GM20431 (cell line): Measurements from ENCODE around the gene ALCAM.
"Not testable (repeated sequence)": the region's sequence is repeated elsewhere in the genome, so short reads cannot be mapped to it uniquely, and the experiment has no call there.

Source experiments
- in situ Hi-C: fragments of 300-500 bp; cut with MseI, MboI; formaldehyde crosslinking; loops from one replicate; pipeline ENCODE4 v1.15.0; 2020; ENCODE audit warnings: low sequenced_read_pairs; ENCODE audit not compliant: unreplicated experiment

ALCAM gene

DNA sequence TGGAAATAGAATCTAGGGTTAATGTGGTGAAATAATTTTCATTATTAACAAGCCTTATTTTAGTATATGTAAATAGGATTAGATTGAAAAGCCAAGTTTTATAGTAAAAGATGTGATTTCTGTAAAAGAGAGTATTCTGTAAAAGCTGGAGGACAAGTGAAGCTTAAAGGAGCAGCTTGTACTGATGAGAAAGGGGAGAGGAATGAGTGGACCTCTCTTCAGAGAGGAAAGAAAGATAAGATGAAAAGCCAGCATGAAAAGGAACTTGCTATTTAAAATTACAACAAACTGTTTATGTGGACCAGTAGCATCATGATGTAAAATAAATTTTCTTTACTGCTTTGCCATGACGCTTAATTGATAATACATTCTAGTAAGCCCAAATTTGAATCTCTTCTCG is 18.5 kb downstream of the ALCAM start:
- in situ Hi-C loops, result no loop called here

DNA sequence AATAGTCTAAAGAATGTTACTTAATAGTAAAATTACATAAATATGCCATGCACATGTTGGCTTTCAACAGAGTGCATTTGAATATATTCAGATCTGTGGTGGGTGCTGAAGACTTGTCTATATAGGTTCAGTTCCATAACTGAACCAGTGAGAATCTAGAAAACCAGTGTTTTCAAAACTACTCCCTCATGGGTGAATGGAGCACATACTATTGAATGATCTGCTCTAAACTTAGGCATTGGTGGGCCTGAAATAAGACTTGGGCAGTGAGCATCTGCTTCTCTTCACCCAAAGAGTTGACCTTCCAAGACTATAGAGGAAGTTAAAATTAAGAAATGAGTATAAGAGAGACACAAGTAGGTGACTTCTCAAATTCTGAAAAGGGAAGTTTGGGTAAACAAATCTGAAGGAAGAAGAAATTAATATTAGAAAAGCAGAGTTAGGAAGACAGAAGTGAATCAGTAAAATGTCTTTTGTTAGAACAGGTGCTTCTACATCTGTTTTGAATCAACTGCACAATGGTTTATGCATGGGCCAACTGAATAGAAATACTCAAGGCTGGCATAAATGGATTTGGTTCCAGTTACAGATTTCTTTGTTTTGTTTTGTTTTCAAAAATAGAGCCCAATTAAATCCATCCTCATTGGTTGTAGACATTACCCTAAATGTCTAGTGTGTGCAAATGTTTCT is 19.3 kb downstream of the ALCAM start:
- in situ Hi-C loops, result no loop called here

DNA sequence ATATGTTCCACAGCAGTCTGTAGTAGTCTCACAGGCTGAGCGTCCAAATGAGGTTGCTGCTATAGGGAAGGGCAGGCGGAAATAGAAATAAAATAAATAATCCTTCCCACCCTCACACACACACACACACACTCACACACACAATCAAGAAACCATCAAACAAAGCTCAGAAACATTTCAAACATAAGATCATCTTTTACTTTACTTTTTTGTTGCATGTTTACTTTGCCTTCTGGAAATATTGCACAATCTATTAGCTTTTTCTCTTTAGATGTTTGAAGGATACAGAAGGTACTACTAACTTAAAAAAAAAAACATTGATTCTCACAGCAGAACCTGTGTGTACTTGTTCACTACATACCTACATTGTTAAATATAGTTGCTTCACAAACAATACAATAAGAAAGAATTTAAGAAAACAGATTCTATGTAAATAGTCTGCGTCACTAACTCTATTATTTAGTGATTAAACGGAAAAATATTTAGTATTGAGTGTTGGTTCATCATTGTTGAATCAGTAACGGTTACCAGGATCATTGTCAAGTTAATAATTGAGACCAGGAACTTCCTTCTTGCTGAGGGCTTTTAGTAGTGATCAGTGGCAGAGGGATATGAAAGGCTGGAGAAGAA is 20.5 kb downstream of the ALCAM start:
- in situ Hi-C loops, result no loop called here

DNA sequence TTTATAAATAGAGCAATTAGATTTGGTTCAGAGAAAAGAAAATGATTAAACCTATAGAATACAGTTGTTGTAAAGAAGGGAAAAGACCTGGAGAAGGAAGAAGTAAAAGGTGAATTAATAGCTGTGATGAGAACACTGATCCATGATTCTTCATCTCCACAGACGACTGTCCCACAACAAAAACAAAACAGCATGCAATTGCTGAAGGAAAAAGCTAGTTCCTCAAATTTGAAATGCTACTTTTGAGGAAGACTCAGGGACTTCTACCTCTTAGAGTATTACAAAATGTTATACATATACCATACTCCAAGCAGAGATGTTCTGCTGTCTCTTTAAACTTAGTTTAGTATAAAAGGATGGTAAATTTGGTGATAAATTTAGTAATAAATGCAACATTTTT is 21.5 kb downstream of the ALCAM start:
- in situ Hi-C loops, result no loop called here

DNA sequence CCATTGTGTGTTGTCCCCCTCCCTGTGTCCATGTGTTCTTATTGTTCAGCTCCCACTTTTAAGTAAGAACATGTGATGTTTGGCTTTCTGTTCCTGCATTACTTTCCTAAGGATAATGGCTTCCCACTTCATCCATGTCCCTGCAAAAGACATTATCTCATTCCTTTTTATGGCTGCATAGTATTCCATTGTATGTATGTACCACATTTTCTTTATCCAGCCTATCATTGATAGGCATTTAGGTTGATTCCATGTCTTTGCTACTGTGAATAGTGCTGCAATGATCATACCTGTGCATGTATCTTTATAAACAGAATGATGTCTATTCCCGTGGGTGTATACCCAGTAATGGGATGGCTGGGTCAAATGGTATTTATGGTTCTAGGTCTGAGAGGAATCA is 23.1 kb downstream of the ALCAM start:
- in situ Hi-C loops, result not testable (repeated sequence)

DNA sequence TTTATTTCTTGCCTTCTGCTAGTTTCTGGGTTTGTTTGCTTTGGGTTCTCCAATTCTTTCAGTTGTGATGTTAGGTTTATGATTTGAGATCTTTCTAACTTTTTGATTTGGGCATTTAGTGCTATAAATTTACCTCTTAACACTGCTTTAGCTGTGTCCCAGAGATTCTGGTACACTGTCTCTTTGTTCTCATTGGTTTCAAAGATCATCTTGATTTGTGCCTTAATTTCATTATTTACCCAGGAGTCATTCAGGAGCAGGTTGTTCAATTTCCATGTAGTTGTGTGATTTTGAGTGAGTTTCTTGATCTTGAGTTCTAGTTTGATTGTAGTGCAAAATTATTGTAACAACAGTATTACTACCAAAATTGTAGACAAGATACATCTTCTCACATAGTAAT is 25.9 kb downstream of the ALCAM start:
- in situ Hi-C loops, result not testable (repeated sequence)

DNA sequence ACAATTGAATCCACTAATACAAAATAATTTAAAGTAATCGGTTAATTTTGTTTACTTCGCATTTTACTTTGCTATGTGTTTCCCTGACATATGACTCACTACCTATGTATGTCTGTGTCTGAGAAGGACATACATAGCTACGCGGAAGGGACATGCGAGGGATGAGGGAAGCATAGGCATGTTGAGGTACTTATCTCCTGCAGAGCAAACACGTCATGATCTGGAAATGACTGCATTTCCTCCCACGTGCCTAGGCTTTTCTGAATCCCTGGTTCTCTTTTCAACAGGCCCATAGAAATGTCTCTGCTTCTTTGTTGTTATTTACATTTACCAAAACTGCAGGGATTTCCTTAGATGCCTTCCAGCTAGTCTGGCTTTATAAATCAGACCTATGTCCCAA is 27.5 kb downstream of the ALCAM start:
- in situ Hi-C loops, result no loop called here

DNA sequence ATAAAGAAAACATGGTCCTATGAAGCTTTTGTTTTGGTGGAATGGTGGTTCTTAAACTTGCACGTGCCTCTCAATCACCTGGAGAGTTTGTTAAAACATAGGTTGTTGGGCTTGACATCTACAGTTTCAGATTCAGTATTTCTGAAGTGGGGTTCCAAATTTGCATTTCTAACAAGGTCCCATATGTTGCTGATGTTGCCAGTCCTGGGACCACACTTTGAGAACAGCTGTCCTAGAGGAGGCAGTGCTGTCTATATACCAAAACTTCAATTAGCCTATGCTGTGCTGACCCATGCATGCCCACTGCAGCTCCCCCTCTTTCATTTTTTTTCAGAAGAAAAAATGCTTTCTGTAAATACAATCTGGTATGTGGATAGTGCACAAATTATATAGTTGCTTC is 31.3 kb downstream of the ALCAM start:
- in situ Hi-C loops, result no loop called here

DNA sequence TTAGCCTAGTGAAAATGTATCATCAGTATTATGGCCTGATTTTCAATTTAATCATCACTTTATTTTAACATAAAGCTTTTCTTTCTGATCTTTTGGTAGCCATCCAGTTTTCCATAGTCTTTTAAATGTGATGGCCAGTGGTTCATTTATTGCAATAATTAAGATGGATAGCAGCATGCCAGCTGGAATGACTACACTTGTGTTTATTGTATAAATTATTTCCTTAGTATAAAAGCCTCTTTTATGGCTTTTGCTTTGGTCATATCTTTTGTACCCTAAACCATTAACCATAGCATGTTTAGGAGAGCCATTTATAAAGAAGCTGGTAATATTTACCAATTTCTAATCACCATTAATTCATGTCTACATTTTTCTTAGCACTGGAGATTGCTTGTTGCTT is 31.7 kb downstream of the ALCAM start:
- in situ Hi-C loops, result no loop called here

DNA sequence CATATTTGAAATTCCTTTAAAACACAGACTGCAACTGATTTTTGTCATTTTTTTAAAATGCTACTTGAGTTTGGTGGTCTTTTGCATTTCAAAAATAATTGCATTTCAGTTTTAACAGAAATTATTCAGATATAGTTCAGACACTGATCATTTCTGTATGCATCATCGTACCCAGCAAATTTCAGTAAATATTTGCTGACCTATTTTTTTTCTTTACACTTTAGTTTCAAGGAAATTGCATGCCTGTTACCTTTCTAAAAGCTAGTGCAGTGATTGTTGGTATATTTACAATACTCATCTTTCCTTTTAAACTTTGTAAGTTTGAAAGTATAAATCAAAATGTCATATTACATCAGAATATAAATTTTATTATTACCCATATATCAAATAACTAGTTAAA is 32.4 kb downstream of the ALCAM start:
- in situ Hi-C loops, result no loop called here

DNA sequence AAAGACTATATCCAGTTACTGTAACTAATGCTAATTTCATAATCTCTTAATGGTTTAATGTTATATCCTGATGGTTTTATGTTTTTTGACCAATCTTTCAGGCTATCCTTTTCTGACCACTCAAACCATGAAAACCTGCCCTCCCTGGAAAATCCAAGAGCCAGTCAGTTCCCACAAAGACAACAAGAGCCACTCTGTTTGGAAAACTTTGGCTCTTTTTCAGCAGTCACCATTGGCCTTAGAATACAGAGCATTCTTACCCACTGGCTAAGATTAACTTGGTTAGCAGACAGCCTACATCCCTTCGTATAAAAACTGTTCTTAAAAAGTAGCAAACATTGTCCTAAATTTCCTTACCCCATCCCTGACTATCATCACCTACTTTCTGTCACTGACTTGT is 32.9 kb downstream of the ALCAM start:
- in situ Hi-C loops, result no loop called here

DNA sequence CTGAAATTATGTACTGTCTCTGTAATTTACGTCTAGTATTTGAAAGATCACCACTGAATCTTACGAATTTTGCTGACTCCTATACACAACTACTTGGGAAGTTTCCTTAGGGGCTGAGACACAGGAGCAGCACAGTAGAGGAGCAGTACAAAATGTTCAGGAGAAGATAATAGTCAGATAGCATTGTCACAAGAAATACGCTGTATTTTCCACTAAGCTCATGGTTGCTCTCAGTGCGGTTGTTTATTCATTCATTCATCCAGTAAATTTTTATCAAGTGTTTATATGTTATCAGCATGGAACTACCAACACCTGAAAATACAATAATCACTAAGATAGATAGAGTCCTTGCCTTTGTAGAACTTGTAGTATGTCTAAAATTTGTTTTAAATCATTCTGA is 34.5 kb downstream of the ALCAM start:
- in situ Hi-C loops, result no loop called here

DNA sequence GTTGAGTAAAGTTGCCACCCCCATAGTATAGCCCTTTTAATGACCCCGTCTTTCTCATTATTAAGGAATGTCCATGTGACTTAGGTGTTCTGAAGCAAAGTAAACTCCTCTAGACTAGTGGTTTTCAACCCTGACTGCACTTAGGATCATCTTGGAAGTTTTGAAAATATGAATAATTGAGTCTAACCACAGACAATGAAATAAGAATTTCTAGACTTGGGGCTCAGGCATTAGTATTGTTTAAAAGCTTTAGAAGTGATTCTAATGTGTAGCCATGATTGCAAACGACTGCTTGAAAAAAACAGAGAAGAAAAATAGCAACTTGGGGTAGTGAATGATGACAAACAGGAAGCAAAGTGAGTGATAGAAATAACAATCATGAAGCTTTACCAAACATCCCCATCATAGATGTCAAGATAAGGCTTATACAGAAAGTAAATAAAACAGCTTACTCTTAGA is 35.0 kb downstream of the ALCAM start:
- in situ Hi-C loops, result no loop called here

DNA sequence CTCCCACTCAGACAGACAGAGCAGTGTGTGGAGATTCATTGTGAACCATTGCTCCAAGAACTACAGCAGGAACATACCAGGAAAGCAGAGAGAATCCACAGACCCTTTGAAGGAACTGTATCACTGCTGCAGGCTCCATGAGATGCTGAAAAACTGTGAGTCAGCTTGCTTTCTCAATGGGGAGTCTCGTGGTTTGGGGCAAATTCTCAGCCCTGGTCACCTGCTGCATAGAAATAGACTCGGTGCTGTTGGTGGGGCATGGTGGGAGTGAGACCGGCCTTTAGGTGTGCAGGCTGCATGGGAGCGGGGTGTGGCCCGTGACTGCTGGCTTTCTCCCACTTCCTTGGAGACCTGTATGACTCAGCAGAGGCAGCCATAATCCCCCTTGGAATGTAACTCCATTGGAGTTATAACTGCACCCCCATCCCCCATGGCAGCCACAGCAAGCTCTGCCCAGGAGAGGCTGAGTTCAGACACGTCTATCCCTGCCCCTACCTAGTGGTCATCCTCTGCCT is 35.6 kb downstream of the ALCAM start:
- in situ Hi-C loops, result no loop called here

DNA sequence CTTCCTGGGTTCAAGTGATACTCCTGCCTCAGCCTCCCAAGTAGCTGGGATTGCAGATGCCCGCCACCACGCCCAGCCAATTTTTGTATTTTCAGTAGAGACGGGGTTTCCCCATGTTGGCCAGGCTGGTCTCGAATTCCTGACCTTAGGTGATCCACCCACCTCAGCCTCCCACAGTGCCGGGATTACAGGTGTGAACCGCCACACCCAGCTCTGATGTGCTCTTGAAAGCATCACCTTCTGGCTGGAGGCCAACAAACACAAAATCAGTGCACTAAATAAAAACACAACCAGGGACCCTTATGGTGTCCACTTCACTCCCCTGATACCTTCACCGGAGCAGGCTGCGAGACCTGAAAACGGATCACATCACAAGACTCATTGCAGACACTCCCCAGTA is 36.3 kb downstream of the ALCAM start:
- in situ Hi-C loops, result not testable (repeated sequence)

DNA sequence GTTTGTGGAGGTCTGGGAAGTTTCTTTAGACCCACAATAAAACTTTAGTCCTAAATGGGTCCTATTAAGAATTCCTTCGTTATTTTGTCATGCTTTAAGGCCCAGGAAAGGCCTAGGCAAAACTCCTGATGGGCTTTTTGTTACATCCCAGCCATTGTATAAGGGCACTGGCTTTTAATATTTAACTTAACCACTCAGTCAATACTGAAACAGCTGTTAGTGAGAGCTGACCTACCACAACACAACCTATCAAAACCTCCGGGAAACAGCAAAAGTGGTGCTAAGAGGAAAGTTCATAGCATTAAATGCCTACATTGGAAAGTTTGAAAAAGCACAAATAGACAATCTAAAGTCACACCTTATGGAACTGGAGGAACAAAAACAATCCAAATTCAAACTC is 39.6 kb downstream of the ALCAM start:
- in situ Hi-C loops, result no loop called here

DNA sequence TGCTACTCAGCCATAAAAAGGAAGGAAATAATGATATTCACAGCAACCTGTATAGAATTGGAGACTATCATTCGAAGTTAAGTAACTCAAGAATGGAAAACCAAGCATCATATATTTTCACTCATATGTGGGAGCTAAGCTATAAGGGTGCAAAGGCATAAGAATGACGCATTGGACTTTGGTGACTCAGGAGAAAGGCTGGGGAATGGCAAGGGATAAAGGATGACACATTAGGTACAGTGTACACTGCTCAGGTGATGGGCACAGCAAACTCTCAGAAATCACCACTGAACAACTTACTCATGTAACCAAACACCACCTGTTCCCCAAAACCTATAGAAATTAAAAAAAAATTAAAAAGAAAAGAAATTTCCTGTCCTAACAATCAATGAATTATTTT is 42.7 kb downstream of the ALCAM start:
- in situ Hi-C loops, result no loop called here

DNA sequence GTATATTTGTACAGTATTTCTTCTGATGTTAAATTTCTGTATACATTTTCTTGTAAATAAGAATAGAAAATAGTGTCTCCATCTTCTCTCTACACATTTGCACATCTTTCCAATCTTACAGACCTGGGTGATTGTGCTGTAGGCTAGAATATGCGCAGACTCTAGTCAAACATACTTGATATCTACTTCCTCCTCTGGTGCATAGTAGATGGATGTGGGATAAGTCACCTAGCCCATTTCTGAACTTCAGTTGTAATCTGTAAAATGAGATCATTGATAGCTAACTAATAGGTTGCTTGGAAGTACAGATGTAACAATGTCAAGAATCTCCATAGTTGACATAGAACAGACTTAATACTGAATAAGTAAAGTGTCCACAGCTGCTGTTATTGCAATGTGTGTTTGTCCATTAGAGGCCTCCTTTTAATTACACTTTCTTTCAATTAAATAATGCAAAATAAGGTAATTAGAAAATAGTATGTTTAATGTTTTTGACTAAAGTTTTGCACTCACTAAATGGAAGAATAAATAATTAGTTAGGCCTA is 46.7 kb downstream of the ALCAM start:
- in situ Hi-C loops, result no loop called here

DNA sequence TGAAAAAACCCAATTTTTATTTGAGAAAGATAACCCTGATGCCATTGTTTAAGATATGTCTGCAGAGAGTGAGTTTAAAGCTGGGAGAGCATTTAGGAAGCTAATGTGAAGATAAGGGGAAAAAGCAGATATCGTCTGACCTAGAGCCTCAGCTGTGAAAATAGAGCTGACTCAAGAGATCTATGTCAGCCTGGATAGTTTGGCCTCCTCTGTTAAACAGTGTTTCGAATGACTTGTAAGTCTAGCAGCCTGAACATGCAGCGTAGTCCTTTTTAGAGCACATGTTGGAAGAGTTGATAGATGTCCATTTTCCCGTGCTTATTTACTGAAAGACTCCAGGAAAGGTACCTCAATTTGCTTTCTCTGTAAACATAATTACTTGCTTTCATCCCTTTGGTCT is 48.1 kb downstream of the ALCAM start:
- in situ Hi-C loops, result no loop called here

DNA sequence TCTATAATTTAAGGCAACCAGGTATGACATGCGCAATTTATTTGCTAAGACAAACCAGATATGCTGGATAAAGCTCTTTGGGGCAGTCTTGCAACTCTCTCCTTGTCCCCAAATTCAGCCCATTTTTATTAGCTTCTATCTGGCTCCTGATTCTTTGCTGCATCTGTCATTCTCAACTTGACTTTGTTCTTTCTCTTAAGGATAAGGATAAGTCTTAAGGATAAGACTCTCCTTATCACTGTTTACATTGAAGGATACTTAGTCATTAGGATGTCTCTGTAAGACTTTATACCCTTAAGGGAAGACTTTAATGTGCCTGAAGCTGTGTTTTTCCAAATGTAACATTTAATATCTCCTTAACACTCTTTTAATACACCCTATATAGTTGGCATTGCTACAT is 49.2 kb downstream of the ALCAM start:
- in situ Hi-C loops, result no loop called here

DNA sequence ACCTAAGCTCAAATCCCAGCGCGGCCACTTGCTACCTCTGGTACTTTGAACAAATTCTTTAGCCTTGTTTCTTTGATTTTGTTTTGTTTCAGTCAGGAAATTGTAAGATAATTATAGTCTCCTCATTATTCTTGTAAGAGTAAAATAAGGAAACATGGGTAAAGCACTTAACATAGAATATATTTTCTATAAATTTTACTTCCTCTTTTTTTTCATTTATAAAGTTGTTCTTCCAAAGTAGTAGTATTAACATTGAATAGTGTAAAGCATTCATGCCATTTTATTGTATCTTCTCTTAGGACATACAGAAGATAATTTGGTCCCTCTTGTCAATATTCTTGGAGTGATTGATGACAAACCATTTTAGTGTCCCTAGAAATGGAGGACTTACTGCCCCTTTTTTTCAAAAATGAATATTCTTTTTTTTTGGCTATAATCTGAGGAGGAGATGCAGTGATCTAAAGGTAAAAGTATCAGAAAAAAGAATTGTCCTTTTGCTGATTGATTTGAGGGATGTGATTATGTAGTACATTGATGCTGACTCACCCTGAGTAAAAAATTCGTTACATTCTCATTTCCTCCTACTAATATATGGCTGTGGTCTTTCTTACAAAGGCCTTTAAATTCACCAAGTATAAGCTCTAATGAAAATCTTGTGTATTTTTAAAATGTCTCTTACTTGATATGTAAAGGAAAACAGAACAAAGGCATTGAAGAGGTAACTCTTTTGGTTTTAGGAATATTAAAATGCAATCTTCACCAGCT is 51.0 kb downstream of the ALCAM start:
- in situ Hi-C loops, result no loop called here
